ENCODE results near the gene PAPPA2.

Gene PAPPA2

GRCh38 chr1:176504848-176505553, 42.0 kb downstream of the PAPPA2 start:
- TF ChIP-seq POLR2AphosphoS5 (IDR thresholded peaks at IDR 0.05; ENCODE audit: low read depth, low read length), result no peak
- no peak for TF ChIP-seq TAF1 (IDR thresholded peaks at IDR 0.05; ENCODE audit: borderline replicate concordance, low read depth, low read length)
- no peak for TF ChIP-seq POLR2A (IDR thresholded peaks at IDR 0.05; ENCODE audit: low read depth, low read length)
- FAIRE-seq (no peak), DNase-seq (ENCODE audit: insufficient read length) (no peak)

GRCh38 chr1:176512966-176513365, 50.0 kb downstream of the PAPPA2 start:
- no peak for DNase-seq (ENCODE audit: insufficient read length)
- no peak for FAIRE-seq
- TF ChIP-seq TAF1 (IDR thresholded peaks at IDR 0.05; ENCODE audit: borderline replicate concordance, low read depth, low read length), result no peak
- no peak for TF ChIP-seq POLR2A (IDR thresholded peaks at IDR 0.05; ENCODE audit: low read depth, low read length)
- TF ChIP-seq POLR2AphosphoS5 (IDR thresholded peaks at IDR 0.05; ENCODE audit: low read depth, low read length), result no peak

- no peak for DNase-seq (ENCODE audit: insufficient read length)
- no peak for TF ChIP-seq POLR2AphosphoS5 (IDR thresholded peaks at IDR 0.05; ENCODE audit: low read depth, low read length)
- no peak for TF ChIP-seq POLR2A (IDR thresholded peaks at IDR 0.05; ENCODE audit: low read depth, low read length)
- TF ChIP-seq TAF1 (IDR thresholded peaks at IDR 0.05; ENCODE audit: borderline replicate concordance, low read depth, low read length), result no peak
- no peak for FAIRE-seq
Observed at GRCh38 chr1:176515310-176515709, 52.3 kb downstream of the PAPPA2 start.

GRCh38 chr1:176517484-176517883, 54.5 kb downstream of the PAPPA2 start:
- no peak for TF ChIP-seq POLR2AphosphoS5 (IDR thresholded peaks at IDR 0.05; ENCODE audit: low read depth, low read length)
- TF ChIP-seq TAF1 (IDR thresholded peaks at IDR 0.05; ENCODE audit: borderline replicate concordance, low read depth, low read length), result no peak
- TF ChIP-seq POLR2A (IDR thresholded peaks at IDR 0.05; ENCODE audit: low read depth, low read length), result no peak
- DNase-seq (ENCODE audit: insufficient read length) (no peak), FAIRE-seq (no peak)

GRCh38 chr1:176521211-176521610, 58.2 kb downstream of the PAPPA2 start:
- FAIRE-seq, result no peak
- TF ChIP-seq POLR2AphosphoS5 (IDR thresholded peaks at IDR 0.05; ENCODE audit: low read depth, low read length) (no peak), POLR2A (IDR thresholded peaks at IDR 0.05; ENCODE audit: low read depth, low read length) (no peak), TAF1 (IDR thresholded peaks at IDR 0.05; ENCODE audit: borderline replicate concordance, low read depth, low read length) (no peak)

GRCh38 chr1:176522310-176522845, 59.4 kb downstream of the PAPPA2 start:
- TF ChIP-seq POLR2A (IDR thresholded peaks at IDR 0.05; ENCODE audit: low read depth, low read length), result no peak
- TF ChIP-seq POLR2AphosphoS5 (IDR thresholded peaks at IDR 0.05; ENCODE audit: low read depth, low read length), result no peak
- no peak for TF ChIP-seq TAF1 (IDR thresholded peaks at IDR 0.05; ENCODE audit: borderline replicate concordance, low read depth, low read length)
- FAIRE-seq, result no peak
- no peak for DNase-seq (ENCODE audit: insufficient read length)

More at GRCh38 chr1:176521211-176521610, 58.2 kb downstream of the PAPPA2 start:
- DNase-seq (ENCODE audit: insufficient read length), result no peak

- FAIRE-seq (no peak), DNase-seq (ENCODE audit: insufficient read length) (no peak)
- TF ChIP-seq POLR2A (IDR thresholded peaks at IDR 0.05; ENCODE audit: low read depth, low read length), result no peak
- TF ChIP-seq TAF1 (IDR thresholded peaks at IDR 0.05; ENCODE audit: borderline replicate concordance, low read depth, low read length), result no peak
- no peak for TF ChIP-seq POLR2AphosphoS5 (IDR thresholded peaks at IDR 0.05; ENCODE audit: low read depth, low read length)
Observed at GRCh38 chr1:176529395-176530090, 66.6 kb downstream of the PAPPA2 start.

- DNase-seq (ENCODE audit: insufficient read length) (no peak), FAIRE-seq (no peak)
- TF ChIP-seq POLR2AphosphoS5 (IDR thresholded peaks at IDR 0.05; ENCODE audit: low read depth, low read length) (no peak), POLR2A (IDR thresholded peaks at IDR 0.05; ENCODE audit: low read depth, low read length) (no peak), TAF1 (IDR thresholded peaks at IDR 0.05; ENCODE audit: borderline replicate concordance, low read depth, low read length) (no peak)
Observed at GRCh38 chr1:176531036-176531435, 68.1 kb downstream of the PAPPA2 start.

GRCh38 chr1:176531921-176532897, 69.2 kb downstream of the PAPPA2 start:
- FAIRE-seq (no peak), DNase-seq (ENCODE audit: insufficient read length) (no peak)
- TF ChIP-seq POLR2AphosphoS5 (IDR thresholded peaks at IDR 0.05; ENCODE audit: low read depth, low read length) (no peak), POLR2A (IDR thresholded peaks at IDR 0.05; ENCODE audit: low read depth, low read length) (no peak)

- DNase-seq (ENCODE audit: insufficient read length), result no peak
- TF ChIP-seq TAF1 (IDR thresholded peaks at IDR 0.05; ENCODE audit: borderline replicate concordance, low read depth, low read length), result no peak
- no peak for TF ChIP-seq POLR2AphosphoS5 (IDR thresholded peaks at IDR 0.05; ENCODE audit: low read depth, low read length)
- TF ChIP-seq POLR2A (IDR thresholded peaks at IDR 0.05; ENCODE audit: low read depth, low read length), result no peak
- no peak for FAIRE-seq
Observed at GRCh38 chr1:176533020-176533419, 70.0 kb downstream of the PAPPA2 start.

GRCh38 chr1:176536588-176536987, 73.6 kb downstream of the PAPPA2 start:
- no peak for FAIRE-seq
- TF ChIP-seq POLR2A (IDR thresholded peaks at IDR 0.05; ENCODE audit: low read depth, low read length) (no peak), POLR2AphosphoS5 (IDR thresholded peaks at IDR 0.05; ENCODE audit: low read depth, low read length) (no peak), TAF1 (IDR thresholded peaks at IDR 0.05; ENCODE audit: borderline replicate concordance, low read depth, low read length) (no peak)
- DNase-seq (ENCODE audit: insufficient read length), result no peak
